Fibroblast of peridontal ligament (primary cell): ENCODE data around the gene VGLL4.
"Not testable (repeated sequence)": the region's sequence is repeated elsewhere in the genome, so short reads cannot be mapped to it uniquely, and the experiment has no call there.

Experiments
- DNase-seq: peaks from one replicate; pipeline ENCODE4 v3.0.0-alpha.2; 2010; ENCODE audit errors: extremely low read depth

VGLL4 gene

GRCh38 chr3:11606865-11607440, 36.8 kb downstream of the VGLL4 start:
- no peak for DNase-seq

- no peak for DNase-seq
Observed at GRCh38 chr3:11606090-11606784, 37.5 kb downstream of the VGLL4 start.

- DNase-seq, result no peak
Observed at GRCh38 chr3:11605398-11605797, 38.3 kb downstream of the VGLL4 start.

- DNase-seq, result peak; percentile 82
Observed at GRCh38 chr3:11604139-11604892, 39.4 kb downstream of the VGLL4 start.

GRCh38 chr3:11603628-11604027, 40.1 kb downstream of the VGLL4 start:
- DNase-seq, result peak; percentile 96

GRCh38 chr3:11602886-11603527, 40.7 kb downstream of the VGLL4 start:
- DNase-seq, result no peak

GRCh38 chr3:11602239-11602840, 41.4 kb downstream of the VGLL4 start:
- DNase-seq, result no peak

- DNase-seq, result peak; percentile 91
Observed at GRCh38 chr3:11601446-11602238, 42.1 kb downstream of the VGLL4 start.

GRCh38 chr3:11600501-11601282, 43.0 kb downstream of the VGLL4 start:
- peak; percentile 98 for DNase-seq

GRCh38 chr3:11596387-11596786, 47.3 kb downstream of the VGLL4 start:
- no peak for DNase-seq

GRCh38 chr3:11595024-11595423, 48.7 kb downstream of the VGLL4 start:
- not testable (repeated sequence) for DNase-seq

GRCh38 chr3:11593318-11594034, 50.2 kb downstream of the VGLL4 start:
- no peak for DNase-seq

GRCh38 chr3:11592445-11593298, 51.0 kb downstream of the VGLL4 start:
- DNase-seq, result no peak

- peak; percentile 67 for DNase-seq
Observed at GRCh38 chr3:11591391-11592282, 52.1 kb downstream of the VGLL4 start.

- no peak for DNase-seq
Observed at GRCh38 chr3:11591002-11591355, 52.7 kb downstream of the VGLL4 start.

- no peak for DNase-seq
Observed at GRCh38 chr3:11589706-11590105, 54.0 kb downstream of the VGLL4 start.

- no peak for DNase-seq
Observed at GRCh38 chr3:11588755-11589154, 55.0 kb downstream of the VGLL4 start.

GRCh38 chr3:11588338-11588737, 55.4 kb downstream of the VGLL4 start:
- DNase-seq, result no peak
